Measurements from ENCODE around the gene PLEKHA6. TPM values are rescaled to one million over a fixed set of nuclear protein-coding genes. Genes with fewer than 3 reads are reported as not detected.

PLEKHA6 gene
- polyA plus RNA-seq, 1 experiment: 4.2 TPM

- Histone ChIP-seq H3K36me3 (ENCODE audit: control insufficient read depth, insufficient read depth, low read length) (peaks cover 22% of the 10 kb centered on the region), H3K27me3 (ENCODE audit: control insufficient read depth, insufficient read depth, low read length) (no peaks in the 10 kb centered on the region), H3K4me3 (ENCODE audit: low read depth, low read length) (no peak overlapping the region)
- ChIA-PET POLR2A (no interaction called here), CTCF (interaction anchor here (1.2 to 5.4 kb wide), 2 partner anchors 19 to 137 kb away, joined by 5 to 27 read pairs; no protein-coding TSS in a partner anchor)
- DNase-seq (ENCODE audit: low read depth): no peak
- no peak for TF ChIP-seq CTCF (IDR thresholded peaks at IDR 0.05; ENCODE audit: insufficient read depth, low read depth, low read length)
Observed at GRCh38 chr1:204225841-204226735, 133.6 kb downstream of the PLEKHA6 start.

- ChIA-PET CTCF (interaction anchor here (1.5 kb wide), 1 partner anchor 139 kb away, joined by 4 read pairs; no protein-coding TSS in a partner anchor), POLR2A (no interaction called here)
- Histone ChIP-seq H3K4me3 (ENCODE audit: low read depth, low read length) (no peak overlapping the region), H3K36me3 (ENCODE audit: control insufficient read depth, insufficient read depth, low read length) (peaks cover 19% of the 10 kb centered on the region), H3K27me3 (ENCODE audit: control insufficient read depth, insufficient read depth, low read length) (no peaks in the 10 kb centered on the region)
- no peak for DNase-seq (ENCODE audit: low read depth)
- TF ChIP-seq CTCF (IDR thresholded peaks at IDR 0.05; ENCODE audit: insufficient read depth, low read depth, low read length): no peak
Observed at GRCh38 chr1:204224655-204225054, 135.1 kb downstream of the PLEKHA6 start.

DNA sequence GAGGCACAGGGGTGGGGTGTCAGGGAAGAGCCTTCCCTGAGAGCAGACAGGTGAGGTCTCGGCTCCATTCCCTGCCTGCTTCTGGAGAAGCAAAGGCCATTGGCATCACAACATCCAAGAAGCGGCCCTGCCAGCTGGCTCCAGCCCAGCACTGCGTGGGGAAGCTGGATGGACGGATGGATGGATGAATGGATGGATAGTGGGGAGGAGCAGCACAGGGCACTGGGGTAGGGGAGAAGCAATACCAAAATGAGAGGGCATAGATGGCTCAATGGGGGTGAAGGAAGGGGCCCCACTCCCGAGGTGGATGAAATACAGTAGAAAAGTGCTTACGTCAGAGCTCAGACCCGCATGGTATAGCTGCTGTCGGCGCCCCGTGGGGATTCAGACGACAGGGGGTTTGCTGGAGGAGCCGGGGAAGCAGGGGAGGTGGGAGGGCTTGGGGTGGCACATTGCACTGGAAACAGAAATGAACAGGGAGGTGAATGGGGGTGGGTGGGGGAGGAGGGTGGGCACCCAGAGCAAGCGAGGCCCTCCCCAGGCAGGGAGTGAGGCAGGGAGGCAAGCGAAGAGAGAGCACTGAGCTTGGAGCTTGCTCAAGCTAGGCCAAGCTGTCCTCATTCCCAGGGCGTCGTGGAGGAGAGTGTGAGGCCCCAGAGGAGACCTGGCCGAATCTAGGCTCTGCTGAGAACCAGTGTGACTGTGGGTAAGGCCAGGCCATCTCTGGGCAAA is 136.4 kb downstream of the PLEKHA6 start:
- ChIA-PET POLR2A (no interaction called here), CTCF (interaction anchor here (0.6 to 1.3 kb wide), 4 partner anchors 9 to 297 kb away, joined by 3 to 6 read pairs (median 3); partner anchors contain the start of genes GOLT1A and PLEKHA6)
- H3K4me3 ChIP-seq (ENCODE audit: low read depth, low read length): no peak overlapping the region
- no peak for DNase-seq (ENCODE audit: low read depth)
- no peak for TF ChIP-seq CTCF (IDR thresholded peaks at IDR 0.05; ENCODE audit: insufficient read depth, low read depth, low read length)
- no peaks in the 10 kb centered on the region for H3K27me3 ChIP-seq (ENCODE audit: control insufficient read depth, insufficient read depth, low read length)
- H3K36me3 ChIP-seq (ENCODE audit: control insufficient read depth, insufficient read depth, low read length): peaks cover 14% of the 10 kb centered on the region

DNA sequence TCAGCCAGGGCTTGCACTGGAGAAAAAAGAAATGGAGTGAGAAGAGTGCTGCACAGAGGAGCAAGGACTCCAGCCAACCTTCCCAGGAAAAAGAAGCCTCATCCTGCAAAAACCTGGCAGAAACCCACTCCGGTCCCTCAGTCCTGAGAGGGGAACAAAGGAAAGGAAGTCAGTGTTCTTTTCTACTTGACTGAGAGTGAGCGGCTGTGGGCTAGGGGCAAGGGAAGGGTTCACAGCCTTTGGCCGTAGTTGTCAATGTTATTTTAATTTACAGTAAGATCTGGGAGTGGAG is 137.0 kb downstream of the PLEKHA6 start:
- DNase-seq (ENCODE audit: low read depth): no peak
- Histone ChIP-seq H3K4me3 (ENCODE audit: low read depth, low read length) (no peak overlapping the region), H3K36me3 (ENCODE audit: control insufficient read depth, insufficient read depth, low read length) (peaks cover 9% of the 10 kb centered on the region), H3K27me3 (ENCODE audit: control insufficient read depth, insufficient read depth, low read length) (no peaks in the 10 kb centered on the region)
- no peak for TF ChIP-seq CTCF (IDR thresholded peaks at IDR 0.05; ENCODE audit: insufficient read depth, low read depth, low read length)
- POLR2A ChIA-PET: no interaction called here
- CTCF ChIA-PET: interaction anchor here (0.6 to 1.3 kb wide), 4 partner anchors 9 to 296 kb away, joined by 3 to 6 read pairs (median 3); partner anchors contain the start of genes GOLT1A and PLEKHA6
